ENCODE results near the gene KYAT1.
"Not testable (repeated sequence)": the region's sequence is repeated elsewhere in the genome, so short reads cannot be mapped to it uniquely, and the experiment has no call there.

- not testable (repeated sequence) for TF ChIP-seq CTCF (IDR thresholded peaks at IDR 0.05 in 8 of 11, conservative IDR thresholded peaks at IDR 0.05 in 3 of 11); POLR2AphosphoS5 (IDR thresholded peaks at IDR 0.05)
Measured at GRCh38 chr9:128870941-128871265, 10.8 kb downstream of the KYAT1 start.

Data from spleen (tissue), 7 donors.